H9 (cell line): ENCODE results near the gene NRIP3. TPM values are rescaled to one million over a fixed set of nuclear protein-coding genes. Genes with fewer than 3 reads are reported as not detected.
A peak's percentile ranks its signal among the peaks of the same experiment; 100 is the strongest.

ENCODE experiments used
- DNase-seq: peaks from one replicate; pipeline ENCODE4 v3.0.0-alpha.2; 2017
- H2AFZ ChIP-seq: one replicate; pipeline ENCODE4 v1.6.1; 2013; ENCODE audit warnings: mild to moderate bottlenecking, low read length, control low read depth, moderate library complexity
- H2AK5ac ChIP-seq: 2 replicates; pipeline ENCODE4 v1.6.1; 2013; ENCODE audit warnings: low read length, control low read depth, mixed read lengths; ENCODE audit not compliant: insufficient read length
- H2BK120ac ChIP-seq: one replicate; pipeline ENCODE4 v1.6.1; 2013; ENCODE audit warnings: low read depth, mild to moderate bottlenecking, low read length, control low read depth, inconsistent platforms; ENCODE audit not compliant: poor library complexity, severe bottlenecking
- H2BK12ac ChIP-seq: 2 replicates; pipeline ENCODE4 v1.6.1; 2013; ENCODE audit warnings: low read length, control low read depth, mixed read lengths, low read depth; ENCODE audit not compliant: insufficient read length
- H2BK15ac ChIP-seq: 2 replicates; pipeline ENCODE4 v1.6.1; 2013; ENCODE audit warnings: low read depth, low read length, control low read depth
- H2BK20ac ChIP-seq: one replicate; pipeline ENCODE4 v1.6.1; 2013; ENCODE audit warnings: low read depth, mild to moderate bottlenecking, low read length, control low read depth, inconsistent platforms; ENCODE audit not compliant: poor library complexity, severe bottlenecking
- H2BK5ac ChIP-seq: 2 replicates; pipeline ENCODE4 v1.6.1; 2013; ENCODE audit warnings: low read length, control low read depth, mixed read lengths; ENCODE audit not compliant: insufficient read length
- H3K14ac ChIP-seq: 2 replicates; pipeline ENCODE4 v1.6.1; 2013; ENCODE audit warnings: low read length, control low read depth; ENCODE audit not compliant: insufficient read depth
- H3K18ac ChIP-seq: 2 replicates; pipeline ENCODE4 v1.6.1; 2013; ENCODE audit warnings: low read depth, mild to moderate bottlenecking, mixed read lengths, low read length, control low read depth; ENCODE audit not compliant: insufficient read length
- H3K23ac ChIP-seq: 2 replicates; pipeline ENCODE4 v1.6.1; 2013; ENCODE audit warnings: low read length, control low read depth, mixed read lengths, low read depth; ENCODE audit not compliant: insufficient read length
- H3K23me2 ChIP-seq: 2 replicates; pipeline ENCODE4 v1.6.1; 2013; ENCODE audit warnings: low read depth, mild to moderate bottlenecking, mixed read lengths, low read length, control low read depth; ENCODE audit not compliant: insufficient read length, poor library complexity, severe bottlenecking
- H3K27ac ChIP-seq: 2 replicates; pipeline ENCODE4 v1.5.1; 2013; ENCODE audit warnings: low read length, control low read depth, mixed read lengths, low read depth; ENCODE audit not compliant: insufficient read length
- H3K27me3 ChIP-seq: 2 replicates; pipeline ENCODE4 v1.6.1; 2013; ENCODE audit warnings: low read length, control low read depth, inconsistent platforms; ENCODE audit not compliant: insufficient read depth
- H3K4ac ChIP-seq: 2 replicates; pipeline ENCODE4 v1.6.1; 2013; ENCODE audit warnings: low read depth, mild to moderate bottlenecking, control low read depth, inconsistent platforms, low read length, moderate library complexity
- H3K4me1 ChIP-seq: 2 replicates; pipeline ENCODE4 v1.6.1; 2013; ENCODE audit warnings: low read length, control low read depth, inconsistent platforms; ENCODE audit not compliant: insufficient read depth
- H3K4me2 ChIP-seq: 2 replicates; pipeline ENCODE4 v1.6.1; 2013; ENCODE audit warnings: low read length, control low read depth, mixed read lengths; ENCODE audit not compliant: insufficient read length, insufficient read depth
- H3K56ac ChIP-seq: 2 replicates; pipeline ENCODE4 v1.6.1; 2013; ENCODE audit warnings: low read depth, mild to moderate bottlenecking, mixed read lengths, low read length, control low read depth; ENCODE audit not compliant: insufficient read length
- H3K79me1 ChIP-seq: 2 replicates; pipeline ENCODE4 v1.6.1; 2013; ENCODE audit warnings: low read depth, mild to moderate bottlenecking, moderate library complexity, low read length, control low read depth, inconsistent platforms; ENCODE audit not compliant: insufficient read depth, poor library complexity, severe bottlenecking
- H3K79me2 ChIP-seq: 2 replicates; pipeline ENCODE4 v1.6.1; 2013; ENCODE audit warnings: low read length, control low read depth, inconsistent platforms; ENCODE audit not compliant: insufficient read depth
- H3K9ac ChIP-seq: 2 replicates; pipeline ENCODE4 v1.6.1; 2013; ENCODE audit warnings: low read length, control low read depth, mixed read lengths; ENCODE audit not compliant: insufficient read length; ENCODE audit errors: extremely low read depth
- H3K9me3 ChIP-seq: one replicate; pipeline ENCODE4 v1.6.1; 2013; ENCODE audit warnings: low read depth, low read length, inconsistent platforms; ENCODE audit not compliant: control insufficient read depth
- H3T11ph ChIP-seq: one replicate; pipeline ENCODE4 v1.6.1; 2013; ENCODE audit warnings: mild to moderate bottlenecking, low read length, control low read depth, inconsistent platforms
- H4K20me1 ChIP-seq: one replicate; pipeline ENCODE4 v1.6.1; 2013; ENCODE audit not compliant: control insufficient read depth, insufficient read length, insufficient read depth
- H4K5ac ChIP-seq: 2 replicates; pipeline ENCODE4 v1.6.1; 2013; ENCODE audit warnings: low read depth, mild to moderate bottlenecking, mixed read lengths, low read length, control low read depth; ENCODE audit not compliant: insufficient read length
- H4K8ac ChIP-seq: replicated peaks from 2 replicates; pipeline ENCODE4 v1.6.1; 2013; ENCODE audit warnings: low read length, control low read depth, mixed read lengths, low read depth; ENCODE audit not compliant: insufficient read length
- H4K91ac ChIP-seq: 2 replicates; pipeline ENCODE4 v1.6.1; 2013; ENCODE audit warnings: low read depth, mild to moderate bottlenecking, moderate library complexity, mixed read lengths, low read length, control low read depth; ENCODE audit not compliant: insufficient read length
- H3K27ac Mint-ChIP-seq, 3 experiments: 2 replicates in 2 of 3; 3 replicates in 1 of 3; pipeline ENCODE4 v1.8.0; 2020 to 2021; ENCODE audit warnings: mixed read lengths in 3 of 3, mild to moderate bottlenecking in 1 of 3, moderate library complexity in 1 of 3
- H3K27me3 Mint-ChIP-seq: 2 replicates; pipeline ENCODE4 v1.8.0; 2021; ENCODE audit warnings: low read depth, mild to moderate bottlenecking, moderate library complexity, mixed read lengths
- H3K36me3 Mint-ChIP-seq, 3 experiments: 2 replicates in 2 of 3; 3 replicates in 1 of 3; pipeline ENCODE4 v1.8.0; 2020 to 2021; ENCODE audit warnings: low read depth in 3 of 3, mixed read lengths in 3 of 3; ENCODE audit not compliant: insufficient read depth in 1 of 3
- H3K4me1 Mint-ChIP-seq, 2 experiments: 2 replicates each; pipeline ENCODE4 v1.8.0; 2020; ENCODE audit warnings: mixed read lengths in 2 of 2
- H3K4me3 Mint-ChIP-seq, 2 experiments: 2 replicates in 1 of 2; 3 replicates in 1 of 2; pipeline ENCODE4 v1.8.0; 2020 to 2021; ENCODE audit warnings: mild to moderate bottlenecking in 2 of 2, mixed read lengths in 2 of 2, moderate library complexity in 1 of 2
- H3K9me3 Mint-ChIP-seq, 2 experiments: 2 replicates in 1 of 2; 3 replicates in 1 of 2; pipeline ENCODE4 v1.8.0; 2020; ENCODE audit warnings: mild to moderate bottlenecking in 2 of 2, mixed read lengths in 2 of 2, moderate library complexity in 1 of 2
- CTCF ChIP-seq: fragments of 200-600 bp; sonication (generic); conservative IDR thresholded peaks from 3 replicates; pipeline ENCODE4 v1.8.0; 2021; ENCODE audit warnings: antibody characterized with exemption, mild to moderate bottlenecking
- WGBS: extraction: QIAGEN DNeasy Blood & Tissue Kit; methylation state at CpG from one replicate; pipeline ENCODE4 v1.1.7; 2013; ENCODE audit warnings: missing lambda C conversion rate, low lambda C conversion rate, mixed read lengths; ENCODE audit not compliant: insufficient read length; ENCODE audit errors: extremely low coverage; 5-methylcytosine and 5-hydroxymethylcytosine counted together
- total RNA-seq: library from RNA; stranded (reverse); gene quantifications from 2 replicates; pipeline ENCODE4 v1.2.1, GENCODE V29; 2021

NRIP3 gene
- total RNA-seq, 1 experiment from 2014 or later = 4.2 TPM

GRCh38 chr11:8933931-8934330, 69.9 kb downstream of the NRIP3 start:
- no peaks in the 10 kb centered on the region for H4K20me1 ChIP-seq
- no peak overlapping the region for H3K23ac ChIP-seq
- H3K79me1 ChIP-seq = no peaks in the 10 kb centered on the region
- peaks cover 7% of the 10 kb centered on the region for H3K4me1 ChIP-seq
- H3K36me3 Mint-ChIP-seq = no peaks in the 10 kb centered on the region
- H2AK5ac ChIP-seq = no peak overlapping the region
- H4K91ac ChIP-seq = no peak overlapping the region
- no peak overlapping the region for H4K5ac ChIP-seq
- H3K4me1 Mint-ChIP-seq = peaks cover 12 to 16% of the 10 kb centered on the region in 2 experiments
- no peak overlapping the region for H2BK20ac ChIP-seq
- no peak overlapping the region for H2AFZ ChIP-seq
- no peaks in the 10 kb centered on the region for H3K27me3 ChIP-seq
- H2BK12ac ChIP-seq = no peak overlapping the region
- no peaks in the 10 kb centered on the region for H3K9me3 ChIP-seq
- H3K23me2 ChIP-seq = no peaks in the 10 kb centered on the region
- H3K27me3 Mint-ChIP-seq = peaks cover 1% of the 10 kb centered on the region; the same call in 1 of the 2 replicates
- no peak overlapping the region for H3K4me2 ChIP-seq
- H3K9me3 Mint-ChIP-seq = no peaks in the 10 kb centered on the region
- no peak overlapping the region for H3T11ph ChIP-seq
- H3K27ac Mint-ChIP-seq = peak overlapping the region in 1 of 3 experiments; percentile 80; a peak in 1 of 7 replicates
- no peak overlapping the region for H3K9ac ChIP-seq
- H3K79me2 ChIP-seq = no peaks in the 10 kb centered on the region
- no peak overlapping the region for H3K4ac ChIP-seq
- no peak overlapping the region for H2BK15ac ChIP-seq
- H3K18ac ChIP-seq = no peak overlapping the region
- peak; percentile 60 for TF ChIP-seq CTCF
- H3K14ac ChIP-seq = no peak overlapping the region
- no peak overlapping the region for H2BK5ac ChIP-seq
- H3K56ac ChIP-seq = no peak overlapping the region
- no CpG with 5 or more reads among the region's 6 CpGs for WGBS
- peak; percentile 43 for DNase-seq
- no peak overlapping the region; a peak in 1 of 5 replicates for H3K4me3 Mint-ChIP-seq
- no peak overlapping the region for H3K27ac ChIP-seq
- no peak overlapping the region for H2BK120ac ChIP-seq
- no peak overlapping the region for H4K8ac ChIP-seq
